ENCODE results near the gene HMGXB3. TPM values are rescaled to one million over a fixed set of nuclear protein-coding genes. Genes with fewer than 3 reads are reported as not detected.
"Not testable (repeated sequence)": the region's sequence is repeated elsewhere in the genome, so short reads cannot be mapped to it uniquely, and the experiment has no call there.

The HMGXB3 gene
- total RNA-seq, 1 donor from 2014 or later = 23.1 TPM

DNA sequence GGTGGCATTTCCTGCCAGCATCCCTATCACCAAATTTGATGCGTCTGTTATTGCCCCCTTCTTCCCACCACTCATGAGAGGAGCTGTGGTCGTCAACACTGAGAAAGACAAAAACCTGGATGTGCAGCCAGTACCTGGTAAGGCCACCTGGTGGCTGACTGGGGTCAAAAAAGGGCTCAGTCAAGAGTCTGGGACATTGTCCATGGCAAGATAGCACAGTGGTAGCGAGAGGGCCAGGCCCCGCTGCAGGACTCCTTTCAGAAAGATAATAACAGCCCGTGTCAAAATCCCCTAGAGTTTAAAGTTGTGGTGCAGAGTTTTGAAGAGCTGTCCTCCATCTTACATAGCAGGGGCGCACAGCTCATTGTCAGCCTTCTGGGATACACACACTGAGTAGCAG is 45.0 kb downstream of the HMGXB3 start:
- H3K4me2 ChIP-seq = no peak overlapping the region
- H3K4me1 Mint-ChIP-seq = no peaks in the 10 kb centered on the region
- H2AFZ ChIP-seq (replicated peaks) = no peak overlapping the region
- peaks cover 39% of the 10 kb centered on the region for H3K36me3 Mint-ChIP-seq
- no peak overlapping the region for H3K27ac ChIP-seq
- no peak overlapping the region for H3K4me3 ChIP-seq
- no peak overlapping the region for H3K4me3 Mint-ChIP-seq
- H3K79me2 ChIP-seq (ENCODE audit: low read depth) = no peaks in the 10 kb centered on the region
- no peaks in the 10 kb centered on the region for H3K9me3 Mint-ChIP-seq
- no peaks in the 10 kb centered on the region for H3K27me3 ChIP-seq
- no peaks in the 10 kb centered on the region for H3K4me1 ChIP-seq
- H4K20me1 ChIP-seq (ENCODE audit: low read depth) = no peaks in the 10 kb centered on the region
- H3F3A ChIP-seq (ENCODE audit: low read depth) = no peaks in the 10 kb centered on the region
- peaks cover 6% of the 10 kb centered on the region for H3K27me3 Mint-ChIP-seq (ENCODE audit: insufficient read depth, low read depth)
- H3K36me3 ChIP-seq = no peaks in the 10 kb centered on the region
- no peak for DNase-seq (ENCODE audit: low spot score)
- H3K27ac Mint-ChIP-seq = no peak overlapping the region
- no peak overlapping the region for H3K9ac ChIP-seq
- peak; percentile 34 for TF ChIP-seq CTCF (IDR thresholded peaks at IDR 0.05)
- no peak for TF ChIP-seq EZH2 (IDR thresholded peaks at IDR 0.05)
- no peaks in the 10 kb centered on the region for H3K9me3 ChIP-seq (ENCODE audit: low read depth)

GRCh38 chr5:150046031-150046430 is 45.5 kb downstream of the HMGXB3 start:
- peaks cover 6% of the 10 kb centered on the region for H3K27me3 Mint-ChIP-seq (ENCODE audit: insufficient read depth, low read depth)
- H3K9me3 ChIP-seq (ENCODE audit: low read depth) = no peaks in the 10 kb centered on the region
- H3K27ac Mint-ChIP-seq = no peak overlapping the region
- no peak overlapping the region for H3K4me2 ChIP-seq
- DNase-seq (ENCODE audit: low spot score) = no peak
- TF ChIP-seq EZH2 (IDR thresholded peaks at IDR 0.05) (no peak), CTCF (IDR thresholded peaks at IDR 0.05) (no peak), EZH2phosphoT487 (IDR thresholded peaks at IDR 0.05) (no peak)
- H3K9me3 Mint-ChIP-seq = no peaks in the 10 kb centered on the region
- H3K36me3 ChIP-seq = no peaks in the 10 kb centered on the region
- no peak overlapping the region for H2AFZ ChIP-seq (replicated peaks)
- no peaks in the 10 kb centered on the region for H4K20me1 ChIP-seq (ENCODE audit: low read depth)
- no peaks in the 10 kb centered on the region for H3K4me1 ChIP-seq
- no peak overlapping the region for H3K27ac ChIP-seq
- H3K4me1 Mint-ChIP-seq = no peaks in the 10 kb centered on the region
- H3K9ac ChIP-seq = no peak overlapping the region
- H3F3A ChIP-seq (ENCODE audit: low read depth) = no peaks in the 10 kb centered on the region
- H3K4me3 ChIP-seq = no peak overlapping the region
- H3K79me2 ChIP-seq (ENCODE audit: low read depth) = no peaks in the 10 kb centered on the region
- H3K36me3 Mint-ChIP-seq = peaks cover 41% of the 10 kb centered on the region
- H3K4me3 Mint-ChIP-seq = no peak overlapping the region
- no peaks in the 10 kb centered on the region for H3K27me3 ChIP-seq

DNA sequence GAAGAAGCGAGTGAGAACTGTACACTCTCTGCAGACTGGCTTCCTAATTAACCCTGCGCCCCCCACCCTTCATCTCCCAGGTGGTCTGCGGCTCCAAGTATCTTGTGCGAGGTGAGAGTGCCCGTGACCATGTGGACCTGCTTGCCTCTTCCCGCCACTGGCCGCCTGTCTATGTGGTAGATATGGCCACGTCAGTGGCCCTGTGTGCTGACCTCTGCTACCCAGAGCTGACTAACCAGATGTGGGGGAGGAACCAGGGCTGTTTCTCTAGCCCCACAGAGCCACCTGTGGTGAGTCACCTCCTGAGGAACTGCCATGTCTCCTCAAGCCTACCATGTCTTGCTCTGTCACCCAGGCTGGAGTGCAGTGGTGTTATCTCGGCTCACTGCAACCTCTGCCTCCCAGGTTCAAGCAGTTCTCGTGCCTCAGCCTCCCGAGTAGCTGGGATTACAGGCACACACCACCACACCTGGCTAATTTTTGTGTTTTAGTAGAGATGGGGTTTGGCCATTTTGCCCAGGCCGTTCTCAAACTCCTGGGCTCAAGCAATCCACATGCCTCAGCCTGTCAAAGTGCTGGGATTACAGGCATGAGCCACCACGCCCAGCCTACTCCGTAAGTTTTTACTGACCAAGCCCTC is 49.8 kb downstream of the HMGXB3 start:
- not testable (repeated sequence) for H3K79me2 ChIP-seq (ENCODE audit: low read depth); H3K27me3 ChIP-seq; H3K27me3 Mint-ChIP-seq (ENCODE audit: insufficient read depth, low read depth); H3K36me3 ChIP-seq; H3K4me3 Mint-ChIP-seq; DNase-seq (ENCODE audit: low spot score); H3F3A ChIP-seq (ENCODE audit: low read depth); H3K9me3 ChIP-seq (ENCODE audit: low read depth); H4K20me1 ChIP-seq (ENCODE audit: low read depth); H3K9ac ChIP-seq; H3K27ac Mint-ChIP-seq; H3K4me1 Mint-ChIP-seq; H3K9me3 Mint-ChIP-seq; H3K4me1 ChIP-seq; H2AFZ ChIP-seq (replicated peaks); H3K4me3 ChIP-seq; H3K27ac ChIP-seq; H3K4me2 ChIP-seq
- peaks cover 34% of the 10 kb centered on the region for H3K36me3 Mint-ChIP-seq

- no peak for TF ChIP-seq CTCF (IDR thresholded peaks at IDR 0.05)
- TF ChIP-seq EZH2phosphoT487 (IDR thresholded peaks at IDR 0.05) = no peak
- TF ChIP-seq EZH2 (IDR thresholded peaks at IDR 0.05) = no peak
- H3K36me3 ChIP-seq = no peaks in the 10 kb centered on the region
- no peak for DNase-seq (ENCODE audit: low spot score)
- H2AFZ ChIP-seq (replicated peaks) = no peak overlapping the region
- H3K9me3 ChIP-seq (ENCODE audit: low read depth) = no peaks in the 10 kb centered on the region
- no peak overlapping the region for H3K4me3 ChIP-seq
- no peaks in the 10 kb centered on the region for H3K27me3 ChIP-seq
- H3K4me1 Mint-ChIP-seq = no peaks in the 10 kb centered on the region
- H3K4me1 ChIP-seq = no peaks in the 10 kb centered on the region
- H3K27ac Mint-ChIP-seq = no peak overlapping the region
- no peaks in the 10 kb centered on the region for H3F3A ChIP-seq (ENCODE audit: low read depth)
- H3K27me3 Mint-ChIP-seq (ENCODE audit: insufficient read depth, low read depth) = peaks cover 5% of the 10 kb centered on the region
- no peak overlapping the region for H3K9ac ChIP-seq
- no peak overlapping the region for H3K27ac ChIP-seq
- no peaks in the 10 kb centered on the region for H3K79me2 ChIP-seq (ENCODE audit: low read depth)
- no peaks in the 10 kb centered on the region for H4K20me1 ChIP-seq (ENCODE audit: low read depth)
- H3K4me2 ChIP-seq = no peak overlapping the region
- no peak overlapping the region for H3K4me3 Mint-ChIP-seq
- H3K9me3 Mint-ChIP-seq = no peaks in the 10 kb centered on the region
- peaks cover 28% of the 10 kb centered on the region for H3K36me3 Mint-ChIP-seq
These were observed 51.2 kb downstream of the HMGXB3 start for GRCh38 chr5:150051657-150052195.

All from neural progenitor cell (in vitro differentiated cells).